ENCODE measurements around the gene SYTL3.
"Not testable (repeated sequence)": the region's sequence is repeated elsewhere in the genome, so short reads cannot be mapped to it uniquely, and the experiment has no call there.

DNA sequence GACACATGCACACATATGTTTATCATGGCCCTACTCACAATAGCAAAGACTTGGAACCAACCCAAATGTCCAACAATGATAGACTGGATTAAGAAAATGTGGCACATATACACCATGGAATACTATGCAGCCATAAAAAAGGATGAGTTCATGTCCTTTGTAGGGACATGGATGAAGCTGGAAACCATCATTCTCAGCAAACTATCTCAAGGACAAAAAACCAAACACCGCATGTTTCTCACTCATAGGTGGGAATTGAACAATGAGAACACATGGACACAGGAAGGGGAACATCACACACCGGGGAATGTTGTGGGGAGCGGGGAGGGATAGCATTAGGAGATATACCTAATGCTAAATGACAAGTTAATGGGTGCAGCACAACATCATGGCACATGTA lies 27.2 kb downstream of the SYTL3 start:
- TF ChIP-seq, protein P1, sequence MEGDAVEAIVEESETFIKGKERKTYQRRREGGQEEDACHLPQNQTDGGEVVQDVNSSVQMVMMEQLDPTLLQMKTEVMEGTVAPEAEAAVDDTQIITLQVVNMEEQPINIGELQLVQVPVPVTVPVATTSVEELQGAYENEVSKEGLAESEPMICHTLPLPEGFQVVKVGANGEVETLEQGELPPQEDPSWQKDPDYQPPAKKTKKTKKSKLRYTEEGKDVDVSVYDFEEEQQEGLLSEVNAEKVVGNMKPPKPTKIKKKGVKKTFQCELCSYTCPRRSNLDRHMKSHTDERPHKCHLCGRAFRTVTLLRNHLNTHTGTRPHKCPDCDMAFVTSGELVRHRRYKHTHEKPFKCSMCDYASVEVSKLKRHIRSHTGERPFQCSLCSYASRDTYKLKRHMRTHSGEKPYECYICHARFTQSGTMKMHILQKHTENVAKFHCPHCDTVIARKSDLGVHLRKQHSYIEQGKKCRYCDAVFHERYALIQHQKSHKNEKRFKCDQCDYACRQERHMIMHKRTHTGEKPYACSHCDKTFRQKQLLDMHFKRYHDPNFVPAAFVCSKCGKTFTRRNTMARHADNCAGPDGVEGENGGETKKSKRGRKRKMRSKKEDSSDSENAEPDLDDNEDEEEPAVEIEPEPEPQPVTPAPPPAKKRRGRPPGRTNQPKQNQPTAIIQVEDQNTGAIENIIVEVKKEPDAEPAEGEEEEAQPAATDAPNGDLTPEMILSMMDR (IDR thresholded peaks at IDR 0.05 in 4 of 5, conservative IDR thresholded peaks at IDR 0.05 in 1 of 5), result not testable (repeated sequence)
- not testable (repeated sequence) for TF ChIP-seq POLR2A (IDR thresholded peaks at IDR 0.05)

All from gastrocnemius medialis (tissue), 4 donors.